AML-193 (cell line): Measurements from ENCODE around the gene LY6G5B.

ENCODE experiments used
- DNase-seq, 2 experiments: peaks; one replicate each; lab custom pipeline; 2025; lab: John Stamatoyannopoulos, UW

The LY6G5B gene

DNA sequence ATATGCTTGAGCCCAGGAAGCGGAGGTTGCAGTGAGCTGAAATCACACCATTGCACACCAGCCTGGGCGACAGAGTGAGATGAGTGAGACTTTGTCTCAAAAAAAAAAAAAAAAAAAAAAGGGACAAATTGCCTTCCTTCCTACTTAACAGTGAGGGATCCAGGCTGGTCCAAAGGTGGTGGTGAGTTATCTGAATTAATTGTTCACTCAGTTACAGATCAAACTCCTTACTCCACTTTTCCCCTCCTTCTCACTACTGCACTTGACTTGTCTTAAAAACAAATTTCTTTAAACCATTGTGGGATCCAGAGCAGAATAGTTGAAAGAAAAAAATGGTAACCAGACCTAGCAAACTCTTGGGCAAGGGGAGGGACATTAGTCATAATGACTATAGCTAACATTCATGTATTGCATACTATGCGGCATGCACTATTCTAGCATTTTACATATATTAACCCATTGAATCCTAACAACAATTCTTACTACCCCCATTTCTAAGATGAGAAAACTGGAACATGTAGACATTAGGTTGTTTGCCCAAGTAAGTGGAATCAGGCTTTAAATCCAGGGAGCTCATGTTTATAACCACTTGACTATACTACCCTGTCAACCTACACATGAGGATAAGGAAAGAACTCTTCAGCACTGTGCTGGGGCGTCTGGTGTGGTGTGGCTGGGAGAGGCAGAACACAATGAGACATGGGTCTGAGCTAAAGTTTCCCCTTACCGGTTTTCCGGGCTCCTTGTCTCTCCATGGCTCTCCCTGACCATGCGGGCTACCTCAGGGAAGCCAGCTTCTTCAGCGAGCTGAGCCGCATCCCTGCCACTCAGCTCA, 6.4 kb upstream of the LY6G5B start:
- DNase-seq, result no peak

DNA sequence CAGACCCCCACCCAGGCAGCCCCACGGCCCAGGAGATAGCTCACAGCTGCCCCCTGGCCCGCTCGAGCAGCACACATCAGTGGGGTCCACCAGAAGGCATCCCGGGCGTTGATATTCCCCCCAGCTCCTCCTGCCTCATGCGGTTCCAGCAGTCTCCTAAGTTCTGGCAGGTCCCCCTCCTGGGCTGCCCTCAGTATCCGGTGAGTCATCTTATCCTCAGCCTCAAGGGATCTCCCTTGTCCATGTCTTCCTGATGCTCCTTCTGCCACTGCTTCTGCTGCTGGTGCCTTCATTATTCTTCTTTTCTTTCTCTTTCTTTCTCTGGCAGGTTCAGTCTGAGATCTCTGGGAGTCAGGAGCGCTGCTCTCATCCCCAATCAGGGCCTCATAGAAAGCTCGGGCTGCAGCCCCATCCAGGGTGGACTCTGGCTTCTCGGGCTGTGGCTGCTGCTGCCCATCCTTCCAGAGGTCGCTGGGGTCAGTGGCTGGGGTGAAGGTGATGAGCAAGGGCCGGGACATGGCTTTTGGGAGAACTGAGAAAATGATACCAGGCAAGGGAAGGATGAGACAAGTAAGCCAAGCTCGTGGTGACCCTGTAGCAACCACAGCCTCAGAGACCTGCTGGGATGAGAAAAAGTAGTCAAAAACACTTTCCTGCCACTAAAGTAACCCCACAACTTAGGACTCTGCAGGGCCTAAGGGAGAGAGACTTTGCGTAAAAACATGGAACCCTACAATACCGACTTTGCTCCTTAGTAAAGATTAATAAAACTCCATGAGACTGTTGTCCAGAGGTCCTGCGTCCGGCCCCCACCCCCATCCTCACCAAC, 5.6 kb upstream of the LY6G5B start:
- no peak for DNase-seq

GRCh38 chr6:31664790-31665500, 4.8 kb upstream of the LY6G5B start, which contains the start of gene GPANK1:
GPANK1 (minus strand) TSS chr6:31664997; CDS start chr6:31664478, 519 bp downstream.
- peak; percentile 95 to 98 for DNase-seq

- DNase-seq, result peak; percentile 99 to 100
Measured at GRCh38 chr6:31665501-31666336, 4.1 kb upstream of the LY6G5B start, which contains the start of gene CSNK2B. CSNK2B (plus strand) TSS chr6:31666080; CDS start chr6:31666832, 752 bp downstream.

- no peak for DNase-seq
Measured at GRCh38 chr6:31666337-31666965, 3.3 kb upstream of the LY6G5B start.

- no peak for DNase-seq
Measured at GRCh38 chr6:31676322-31676903, 6.6 kb downstream of the LY6G5B start.

GRCh38 chr6:31676904-31677303, 7.1 kb downstream of the LY6G5B start:
- DNase-seq, result no peak

GRCh38 chr6:31677955-31678354, 8.2 kb downstream of the LY6G5B start:
- no peak for DNase-seq

- peak; percentile 84 to 87 for DNase-seq
Measured at GRCh38 chr6:31680226-31681134, 10.7 kb downstream of the LY6G5B start, which contains the start of gene LY6G5C. LY6G5C (minus strand) TSS chr6:31681067; CDS start chr6:31680373, 694 bp downstream.

DNA sequence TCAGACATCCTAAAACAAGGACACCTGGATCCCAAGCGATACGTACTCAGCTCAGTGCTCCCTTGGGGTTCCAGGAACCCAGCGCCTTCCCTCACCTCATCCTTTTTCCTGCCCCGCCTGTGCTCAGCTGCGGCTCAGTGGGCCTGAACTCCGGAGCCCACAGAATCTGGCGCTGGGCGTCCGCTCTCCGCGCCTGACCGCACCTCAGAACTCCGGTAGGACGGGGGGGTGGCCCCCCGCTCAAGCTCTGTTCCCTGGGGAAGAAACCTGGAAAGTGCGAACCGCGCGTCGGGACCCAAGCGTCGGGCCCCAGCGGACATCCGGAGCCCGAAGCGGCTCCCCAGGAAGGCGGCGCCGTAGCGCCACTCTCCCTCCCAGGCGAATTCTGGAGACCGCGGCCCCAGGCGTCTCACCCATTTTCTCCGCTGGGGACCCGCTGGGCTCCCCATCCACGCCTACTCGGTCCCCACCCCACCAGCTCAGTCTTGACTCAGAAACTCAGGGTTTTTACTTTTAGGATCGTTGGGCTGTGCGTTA, 11.4 kb downstream of the LY6G5B start:
- peak; percentile 17 to 56 for DNase-seq

DNA sequence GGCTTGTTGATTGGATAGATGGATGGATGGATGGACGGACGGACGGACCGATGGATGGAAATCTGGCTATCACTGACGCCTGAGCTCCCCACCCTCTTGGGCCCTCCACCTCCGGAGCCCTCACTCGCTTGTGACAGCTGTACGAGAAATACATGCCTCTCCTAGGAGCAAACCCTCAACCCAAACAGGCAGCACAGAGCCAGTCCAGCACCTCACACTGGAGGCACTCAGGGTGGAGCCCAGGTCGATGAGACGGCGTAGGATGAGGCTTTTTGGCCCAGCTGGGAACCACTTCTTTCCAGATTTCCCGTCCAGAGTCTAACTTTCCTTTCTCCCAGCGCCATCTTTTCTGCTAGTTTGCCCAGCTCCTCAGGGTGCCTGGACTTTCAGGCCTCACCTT, 13.8 kb downstream of the LY6G5B start:
- no peak for DNase-seq

DNA sequence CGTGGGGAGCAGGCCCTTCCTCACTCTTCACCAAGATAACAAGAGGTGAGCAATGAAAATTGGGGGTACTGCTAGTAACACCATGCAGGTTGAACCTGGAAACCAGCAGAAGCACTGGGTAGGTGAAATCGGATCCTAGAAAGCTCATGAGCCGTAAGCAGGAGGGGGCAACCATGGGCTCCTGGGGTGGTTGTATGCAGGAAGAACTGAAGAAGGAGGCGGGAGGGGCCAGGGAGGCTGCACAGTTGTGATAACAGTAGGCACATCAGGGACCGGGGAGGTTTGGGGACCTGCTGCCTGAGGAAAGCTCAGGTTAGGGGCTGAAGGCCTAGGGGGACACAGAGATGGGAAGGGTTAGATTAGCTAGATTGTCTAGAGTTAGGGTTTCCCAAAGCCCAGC, 16.7 kb downstream of the LY6G5B start:
- no peak for DNase-seq

DNA sequence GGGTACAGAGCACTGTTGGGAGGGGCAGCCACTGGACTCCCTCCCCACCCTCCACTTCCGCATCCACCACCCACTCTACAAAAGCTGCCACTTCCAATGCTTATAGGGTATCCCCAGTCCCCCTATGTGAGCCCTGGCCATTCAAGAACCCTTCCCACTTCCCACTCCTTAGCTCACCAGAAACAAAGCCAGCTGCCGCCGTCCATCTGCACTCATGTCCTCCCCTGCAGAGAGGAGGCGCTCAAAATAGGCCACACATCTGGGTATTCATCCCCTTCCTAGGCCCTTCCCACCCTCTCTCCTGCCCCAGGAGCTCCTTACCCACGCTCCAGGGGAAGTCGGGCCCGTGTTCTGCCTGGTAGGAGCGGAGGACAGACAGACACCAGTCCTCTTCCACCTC, 17.5 kb downstream of the LY6G5B start:
- DNase-seq, result no peak

GRCh38 chr6:31687860-31688693, 18.3 kb downstream of the LY6G5B start:
- DNase-seq, result no peak

DNA sequence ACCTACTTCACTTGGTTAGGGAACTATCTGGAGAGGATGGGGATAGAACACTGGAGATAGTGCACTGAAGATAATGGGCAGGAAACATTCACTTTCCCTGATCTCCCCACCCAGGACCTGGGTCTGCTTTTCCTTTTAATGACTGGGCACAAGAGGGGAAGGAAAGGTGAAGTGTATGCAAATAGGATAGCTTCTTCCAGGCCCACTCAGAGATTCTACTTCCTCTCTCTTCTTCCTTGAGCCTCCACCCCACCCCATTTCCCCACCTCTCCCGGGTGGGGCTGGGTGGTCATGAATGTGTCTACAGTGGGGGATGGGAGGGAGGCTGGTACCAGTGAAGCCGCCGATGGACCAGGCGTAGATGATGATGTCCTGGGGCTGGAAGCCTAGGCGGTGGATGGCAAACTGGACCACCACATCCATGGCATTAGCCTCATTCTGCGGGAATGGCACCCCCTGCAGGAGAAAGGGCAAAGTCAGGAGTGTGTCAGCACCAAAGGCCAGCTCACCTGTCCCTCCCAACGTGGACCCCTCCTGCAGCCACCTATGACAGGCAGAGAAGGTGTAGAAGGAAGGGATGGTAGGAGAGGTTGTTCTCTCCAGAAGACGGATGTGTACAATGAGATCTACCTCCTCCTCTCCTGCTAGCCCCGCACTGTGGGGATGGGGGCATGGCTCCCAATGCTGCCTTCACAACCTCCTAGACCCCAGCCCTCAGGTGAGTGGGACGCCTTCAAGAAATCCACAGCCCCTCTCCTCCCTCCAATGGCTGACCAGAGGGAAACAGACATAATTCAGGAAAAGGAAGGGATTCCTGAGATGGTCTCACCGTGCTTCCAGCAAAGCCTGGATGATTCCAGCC, 19.7 kb downstream of the LY6G5B start:
- no peak for DNase-seq

DNA sequence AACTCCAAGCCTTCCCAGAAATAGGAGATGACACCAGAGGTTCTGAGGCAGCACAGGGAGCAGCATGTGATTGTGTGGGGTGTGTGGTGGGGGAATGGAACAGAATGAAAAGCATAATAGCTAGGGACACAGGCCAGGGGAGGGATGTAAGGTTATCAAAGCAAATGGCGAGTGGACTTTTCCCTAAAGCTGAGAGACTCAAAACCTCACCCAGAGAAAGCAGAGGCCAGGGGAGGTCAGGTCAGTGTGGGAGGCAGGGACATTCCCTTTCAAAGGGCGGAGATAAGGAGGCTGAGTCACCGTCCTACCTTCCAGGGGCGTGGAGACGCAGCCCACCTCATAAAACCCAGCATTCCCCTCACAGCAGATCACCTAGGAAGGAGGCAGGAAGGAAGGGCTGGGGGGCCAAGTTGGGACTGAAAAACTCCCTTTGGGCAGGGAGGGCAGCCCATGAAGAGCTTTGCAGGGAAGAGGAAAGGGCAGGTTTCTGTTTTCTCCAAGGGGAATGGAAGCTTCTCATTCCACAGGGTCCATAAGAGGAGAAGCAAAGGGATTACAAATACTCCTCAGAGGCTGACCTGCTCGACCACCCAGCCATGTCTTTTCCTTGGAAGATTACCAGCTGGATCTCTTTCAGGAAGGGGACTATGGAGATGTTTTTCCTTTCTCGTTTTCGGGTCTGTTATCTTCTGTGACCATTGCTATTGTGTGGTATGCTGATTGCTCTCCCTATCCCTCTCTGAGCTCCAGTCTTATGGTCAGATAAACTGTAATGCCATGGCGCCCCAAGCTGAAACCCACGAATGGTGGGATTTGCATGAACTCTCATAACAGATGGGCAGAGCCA, 20.7 kb downstream of the LY6G5B start:
- no peak for DNase-seq
